ENCODE results near the gene TRPV4. TPM values are rescaled to one million over a fixed set of nuclear protein-coding genes. Genes with fewer than 3 reads are reported as not detected.

TRPV4 gene
- total and polyA plus RNA-seq, 2 experiments from 2014 or later = 0.66 to 1.1 TPM

GRCh38 chr12:109762673-109763191, 70.5 kb downstream of the TRPV4 start (continued):
- TF ChIP-seq JUNB (IDR thresholded peaks at IDR 0.05; ENCODE audit: unreplicated experiment) (no peak), NANOG (IDR thresholded peaks at IDR 0.05; ENCODE audit: borderline replicate concordance) (no peak), CREB1 (CRISPR knock-in tag; IDR thresholded peaks at IDR 0.05; ENCODE audit: low read depth) (no peak), ETS1 (IDR thresholded peaks at IDR 0.05) (no peak), REST (IDR thresholded peaks at IDR 0.05; ENCODE audit: unreplicated experiment) (no peak), ZNF114 (CRISPR knock-in tag; IDR thresholded peaks at IDR 0.05) (no peak)

- Mint-ChIP-seq H3K4me1 (peaks cover 22% of the 10 kb centered on the region), H3K4me3 (no peak overlapping the region), H3K9me3 (no peaks in the 10 kb centered on the region; the same call in 2 of the 3 replicates), H3K27ac (peak overlapping the region; percentile 47; the same call in 1 of the 2 replicates), H3K27me3 (ENCODE audit: insufficient read depth, low read depth, poor library complexity) (peaks cover 15% of the 10 kb centered on the region), H3K36me3 (ENCODE audit: low read depth) (no peaks in the 10 kb centered on the region; the same call in 2 of the 3 replicates)
- ATAC-seq = no peak
- H3K4me1 ChIP-seq (ENCODE audit: insufficient read depth) = peaks cover 7% of the 10 kb centered on the region; the same call in 1 of the 2 replicates
- no peak for DNase-seq (ENCODE audit: low spot score)
- H3K4me3 ChIP-seq = no peak overlapping the region
- no peak overlapping the region for H3K27ac ChIP-seq (ENCODE audit: low read depth)
- H3K4me2 ChIP-seq = no peak overlapping the region
- H3K36me3 ChIP-seq (ENCODE audit: insufficient read depth) = no peaks in the 10 kb centered on the region
- H3F3A ChIP-seq (replicated peaks; ENCODE audit: low read depth) = no peaks in the 10 kb centered on the region
- no peaks in the 10 kb centered on the region for H3K79me2 ChIP-seq (replicated peaks; ENCODE audit: insufficient read depth)
- no peak overlapping the region for H2AFZ ChIP-seq
- no peaks in the 10 kb centered on the region for H3K27me3 ChIP-seq (ENCODE audit: insufficient read depth)
- H3K9me2 ChIP-seq (ENCODE audit: insufficient read depth) = no peaks in the 10 kb centered on the region
- no peaks in the 10 kb centered on the region for H4K20me1 ChIP-seq (replicated peaks; ENCODE audit: insufficient read depth)
- TF ChIP-seq CREB1 (CRISPR knock-in tag; IDR thresholded peaks at IDR 0.05; ENCODE audit: low read depth) (no peak), JUNB (IDR thresholded peaks at IDR 0.05; ENCODE audit: unreplicated experiment) (no peak), ZNF462 (CRISPR knock-in tag; IDR thresholded peaks at IDR 0.05) (no peak), ETS1 (IDR thresholded peaks at IDR 0.05) (no peak), POLR2AphosphoS5 (IDR thresholded peaks at IDR 0.05; ENCODE audit: low read depth) (no peak), ZNF331 (CRISPR knock-in tag; IDR thresholded peaks at IDR 0.05; ENCODE audit: low read depth) (no peak), CTCF (conservative IDR thresholded peaks at IDR 0.05; ENCODE audit: low read depth in 2 of 2) (no peak)
Measured at GRCh38 chr12:109762071-109762672, 71.0 kb downstream of the TRPV4 start.

Measured in GM23338 (cell line).